Right lobe of liver (tissue), 6 donors: Measurements from ENCODE around the gene SNX10. TPM values are rescaled to one million over a fixed set of nuclear protein-coding genes. Genes with fewer than 3 reads are reported as not detected.
A peak's percentile ranks its signal among the peaks of the same experiment; 100 is the strongest.

Source experiments
- ATAC-seq, 4 donors: fragments of 200-7000 bp; cut with Tn5 transposase; one replicate each; pipeline ENCODE4 v1.9.1; 2020; ENCODE audit warnings: mild to moderate bottlenecking in 4 of 4, moderate library complexity in 4 of 4
- DNase-seq, 3 donors: peaks; one replicate each; pipeline ENCODE4 v3.0.0-alpha.2; 2020
- H3K27ac ChIP-seq, 3 donors: fragments of 200-600 bp; one replicate each; pipeline ENCODE4 v1.8.0; 2022
- H3K27me3 ChIP-seq, 2 donors: fragments of 200-600 bp; one replicate each; pipeline ENCODE4 v1.8.0; 2022
- H3K36me3 ChIP-seq, 4 donors: fragments of 200-600 bp; sonication (generic) in 1 of 4; one replicate each; pipeline versions ENCODE4 v1.5.1 to v1.8.0; 2017 to 2022; ENCODE audit warnings: control low read depth in 1 of 4
- H3K4me1 ChIP-seq, 4 donors: fragments of 200-600 bp; sonication (generic) in 1 of 4; one replicate each; pipeline versions ENCODE4 v1.5.1 to v1.8.0; 2017 to 2022; ENCODE audit warnings: control low read depth in 1 of 4
- H3K4me3 ChIP-seq, 3 donors: fragments of 200-600 bp; one replicate each; pipeline ENCODE4 v1.8.0; 2022
- H3K9me3 ChIP-seq, 4 donors: fragments of 200-600 bp; sonication (generic) in 1 of 4; one replicate each; pipeline versions ENCODE4 v1.5.1 to v1.8.0; 2017 to 2022; ENCODE audit warnings: control low read depth in 1 of 4
- CTCF ChIP-seq, 4 donors: fragments of 200-600 bp in 3 of 4; fragments of 450-650 bp in 1 of 4; IDR thresholded peaks; one replicate each; pipeline versions ENCODE4 v1.5.1 to v1.8.0; 2016 to 2022; ENCODE audit warnings: antibody characterized with exemption in 4 of 4, mild to moderate bottlenecking in 2 of 4
- POLR2A ChIP-seq: fragments of 450-650 bp; IDR thresholded peaks from one replicate; pipeline ENCODE4 v1.6.1; 2017; ENCODE audit warnings: antibody characterized with exemption, mild to moderate bottlenecking
- WGBS: methylation state at CpG from one replicate; pipeline ENCODE4 v1.1.6; 2018; ENCODE audit warnings: low coverage, low lambda C conversion rate; ENCODE audit not compliant: insufficient coverage; ENCODE audit errors: missing lambda C conversion rate; 5-methylcytosine and 5-hydroxymethylcytosine counted together
- intact Hi-C, 2 donors: fragments of 100-400 bp; cut with DNase I; formaldehyde crosslinking; loops; one replicate each; pipeline versions ENCODE4 v1.11.2 to v1.14.1; 2022
- total RNA-seq, 6 experiments: library from RNA; depleted of rRNA in 2 of 6; stranded (reverse); fragments of >200 nt in 2 of 6; fragmentation: NEBNext Ultra II Directional in 3 of 6; extraction: Animal tissue kit (Norgen Biotek cat#: 25700) in 3 of 6; gene quantifications; one replicate each; pipeline versions ENCODE4 v1.1.0 to v1.2.4, GENCODE V29; 2016 to 2023
- donor health status: DM: no; HTN: yes; CAD: no.
- donor health status: DM: no; HTN: no; CAD: no.
- donor health status: DM: no; HTN: no; CAD: no.
- donor health status: DM: no; HTN: yes; CAD: no.
- donor health status: DM: no; HTN: yes; CAD: no.

The SNX10 gene
- total RNA-seq, 6 experiments from 2014 or later: 10.1 to 59.0 (median 37.7) TPM

GRCh38 chr7:26417911-26418413, 126.3 kb downstream of the SNX10 start:
- no peaks in the 10 kb centered on the region for H3K27me3 ChIP-seq
- no peak overlapping the region for H3K27ac ChIP-seq
- intact Hi-C loops: no loop called here
- peak; percentile 17 to 82 (median 56) for ATAC-seq
- H3K4me3 ChIP-seq: no peak overlapping the region
- H3K9me3 ChIP-seq: no peaks in the 10 kb centered on the region
- no peaks in the 10 kb centered on the region for H3K4me1 ChIP-seq
- no peak for DNase-seq
- TF ChIP-seq CTCF (IDR thresholded peaks at IDR 0.05): no peak
- TF ChIP-seq POLR2A: no peak
- WGBS: 65% methylated on average over 5 of the region's 5 CpGs
- no peaks in the 10 kb centered on the region for H3K36me3 ChIP-seq

- intact Hi-C loops: no loop called here
- WGBS: 71% methylated on average over 3 of the region's 3 CpGs
- Histone ChIP-seq H3K36me3 (no peaks in the 10 kb centered on the region), H3K27me3 (no peaks in the 10 kb centered on the region), H3K4me1 (no peaks in the 10 kb centered on the region), H3K4me3 (no peak overlapping the region), H3K9me3 (no peaks in the 10 kb centered on the region), H3K27ac (no peak overlapping the region)
- ATAC-seq: no peak
- DNase-seq: no peak
- no peak for TF ChIP-seq POLR2A
- no peak for TF ChIP-seq CTCF (IDR thresholded peaks at IDR 0.05)
Observed at GRCh38 chr7:26419198-26419597, 127.5 kb downstream of the SNX10 start.

- ATAC-seq (no peak), DNase-seq (no peak)
- Histone ChIP-seq H3K27ac (no peak overlapping the region), H3K27me3 (no peaks in the 10 kb centered on the region), H3K36me3 (no peaks in the 10 kb centered on the region), H3K9me3 (no peaks in the 10 kb centered on the region), H3K4me1 (no peaks in the 10 kb centered on the region), H3K4me3 (no peak overlapping the region)
- WGBS: 39% methylated on average over 4 of the region's 5 CpGs
- intact Hi-C loops: no loop called here
- TF ChIP-seq CTCF (IDR thresholded peaks at IDR 0.05) (no peak), POLR2A (no peak)
Observed at GRCh38 chr7:26420422-26421019, 128.9 kb downstream of the SNX10 start.

- DNase-seq (no peak), ATAC-seq (no peak)
- H3K27me3 ChIP-seq: no peaks in the 10 kb centered on the region
- H3K4me3 ChIP-seq: no peak overlapping the region
- TF ChIP-seq CTCF (IDR thresholded peaks at IDR 0.05) (no peak), POLR2A (no peak)
- 82% methylated on average over 2 of the region's 5 CpGs for WGBS
- no peak overlapping the region for H3K27ac ChIP-seq
- H3K4me1 ChIP-seq: no peaks in the 10 kb centered on the region
- intact Hi-C loops: no loop called here
- no peaks in the 10 kb centered on the region for H3K9me3 ChIP-seq
- no peaks in the 10 kb centered on the region for H3K36me3 ChIP-seq
Observed at GRCh38 chr7:26422761-26423160, 131.1 kb downstream of the SNX10 start.
